Activated CD8-positive, alpha-beta T cell treated with anti-CD3 and anti-CD28 coated beads for 36 hours (primary cell): ENCODE data around the gene HHATL. TPM values are rescaled to one million over a fixed set of nuclear protein-coding genes. Genes with fewer than 3 reads are reported as not detected.

ENCODE experiments used
- ATAC-seq: fragments of 200-7000 bp; cut with Tn5 transposase; one replicate; pipeline ENCODE4 v1.10.0; 2021; ENCODE audit warnings: mild to moderate bottlenecking, moderate library complexity
- CTCF ChIA-PET: fragments of 350-600 bp; sonication (Branson Sonifier 250); formaldehyde crosslinking; loops from one replicate; lab custom pipeline; 2021; ENCODE audit warnings: antibody characterized with exemption; lab: Charles Lee
- POLR2A ChIA-PET: fragments of 350-600 bp; sonication (Branson Sonifier 250); formaldehyde crosslinking; loops from one replicate; lab custom pipeline; 2021; ENCODE audit warnings: antibody characterized with exemption; lab: Charles Lee
- DNase-seq: peaks from one replicate; pipeline ENCODE4 v3.0.0-alpha.2; 2020
- H3K27ac Mint-ChIP-seq: one replicate; pipeline ENCODE4 v1.8.0; 2021; ENCODE audit warnings: mild to moderate bottlenecking, mixed read lengths
- H3K27me3 Mint-ChIP-seq: one replicate; pipeline ENCODE4 v1.8.0; 2021; ENCODE audit warnings: mixed read lengths
- H3K36me3 Mint-ChIP-seq: one replicate; pipeline ENCODE4 v1.8.0; 2021; ENCODE audit warnings: low read depth, mixed read lengths
- H3K4me1 Mint-ChIP-seq: one replicate; pipeline ENCODE4 v1.8.0; 2021; ENCODE audit warnings: low read depth, mixed read lengths
- H3K4me3 Mint-ChIP-seq: one replicate; pipeline ENCODE4 v1.8.0; 2021; ENCODE audit warnings: mild to moderate bottlenecking, moderate library complexity, mixed read lengths
- H3K9me3 Mint-ChIP-seq: one replicate; pipeline ENCODE4 v1.8.0; 2021; ENCODE audit warnings: mixed read lengths
- intact Hi-C: fragments of 100-400 bp; cut with micrococcal nuclease; formaldehyde crosslinking; loops from one replicate; pipeline ENCODE4 v1.10.0; 2022
- total RNA-seq, 2 experiments: library from RNA; stranded (reverse); gene quantifications; one replicate each; pipeline ENCODE4 v1.2.3, GENCODE V29; 2021
- TF ChIP-seq, protein P1 (sequence below): fragments of 200-600 bp; IDR thresholded peaks from one replicate; pipeline ENCODE4 v1.8.0; 2022; ENCODE audit warnings: antibody characterized with exemption, mild to moderate bottlenecking

The HHATL gene
- total RNA-seq, 2 experiments from 2014 or later: not detected

- CTCF ChIA-PET: no interaction called here
- intact Hi-C loops: no loop called here
- Mint-ChIP-seq H3K4me1 (no peaks in the 10 kb centered on the region), H3K27ac (no peak overlapping the region), H3K9me3 (no peaks in the 10 kb centered on the region), H3K36me3 (no peaks in the 10 kb centered on the region), H3K4me3 (no peak overlapping the region), H3K27me3 (no peaks in the 10 kb centered on the region)
- ATAC-seq (no peak), DNase-seq (no peak)
- TF ChIP-seq, protein P1, sequence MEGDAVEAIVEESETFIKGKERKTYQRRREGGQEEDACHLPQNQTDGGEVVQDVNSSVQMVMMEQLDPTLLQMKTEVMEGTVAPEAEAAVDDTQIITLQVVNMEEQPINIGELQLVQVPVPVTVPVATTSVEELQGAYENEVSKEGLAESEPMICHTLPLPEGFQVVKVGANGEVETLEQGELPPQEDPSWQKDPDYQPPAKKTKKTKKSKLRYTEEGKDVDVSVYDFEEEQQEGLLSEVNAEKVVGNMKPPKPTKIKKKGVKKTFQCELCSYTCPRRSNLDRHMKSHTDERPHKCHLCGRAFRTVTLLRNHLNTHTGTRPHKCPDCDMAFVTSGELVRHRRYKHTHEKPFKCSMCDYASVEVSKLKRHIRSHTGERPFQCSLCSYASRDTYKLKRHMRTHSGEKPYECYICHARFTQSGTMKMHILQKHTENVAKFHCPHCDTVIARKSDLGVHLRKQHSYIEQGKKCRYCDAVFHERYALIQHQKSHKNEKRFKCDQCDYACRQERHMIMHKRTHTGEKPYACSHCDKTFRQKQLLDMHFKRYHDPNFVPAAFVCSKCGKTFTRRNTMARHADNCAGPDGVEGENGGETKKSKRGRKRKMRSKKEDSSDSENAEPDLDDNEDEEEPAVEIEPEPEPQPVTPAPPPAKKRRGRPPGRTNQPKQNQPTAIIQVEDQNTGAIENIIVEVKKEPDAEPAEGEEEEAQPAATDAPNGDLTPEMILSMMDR: no peak
- POLR2A ChIA-PET: no interaction called here
Measured at GRCh38 chr3:42667096-42667522, 35.5 kb downstream of the HHATL start.

- ChIA-PET POLR2A (interaction anchor here (0.6 kb wide), 1 partner anchor 11 kb away, joined by 3 read pairs; no protein-coding TSS in a partner anchor), CTCF (no interaction called here)
- Mint-ChIP-seq H3K27ac (no peak overlapping the region), H3K27me3 (no peaks in the 10 kb centered on the region), H3K4me3 (no peak overlapping the region), H3K9me3 (no peaks in the 10 kb centered on the region), H3K36me3 (no peaks in the 10 kb centered on the region), H3K4me1 (no peaks in the 10 kb centered on the region)
- TF ChIP-seq, protein P1: no peak
- DNase-seq: no peak
- intact Hi-C loops: no loop called here
- ATAC-seq: no peak
Measured at GRCh38 chr3:42666577-42666998, 36.0 kb downstream of the HHATL start.

GRCh38 chr3:42666022-42666421 lies 36.6 kb downstream of the HHATL start:
- no peak for DNase-seq
- no peak for ATAC-seq
- H3K36me3 Mint-ChIP-seq: no peaks in the 10 kb centered on the region
- no peak overlapping the region for H3K4me3 Mint-ChIP-seq
- no peaks in the 10 kb centered on the region for H3K4me1 Mint-ChIP-seq
- H3K27me3 Mint-ChIP-seq: no peaks in the 10 kb centered on the region
- intact Hi-C loops: no loop called here
- H3K27ac Mint-ChIP-seq: no peak overlapping the region
- no peaks in the 10 kb centered on the region for H3K9me3 Mint-ChIP-seq
- CTCF ChIA-PET: interaction anchor here (1.0 kb wide), 1 partner anchor 46 kb away, joined by 3 read pairs; no protein-coding TSS in a partner anchor
- POLR2A ChIA-PET: interaction anchor here (0.6 kb wide), 1 partner anchor 11 kb away, joined by 3 read pairs; no protein-coding TSS in a partner anchor
- TF ChIP-seq, protein P1: no peak

GRCh38 chr3:42665050-42665878 lies 37.3 kb downstream of the HHATL start:
- H3K9me3 Mint-ChIP-seq: no peaks in the 10 kb centered on the region
- intact Hi-C loops: no loop called here
- CTCF ChIA-PET: interaction anchor here (1.0 kb wide), 1 partner anchor 47 kb away, joined by 3 read pairs; no protein-coding TSS in a partner anchor
- POLR2A ChIA-PET: no interaction called here
- DNase-seq: no peak
- H3K27ac Mint-ChIP-seq: no peak overlapping the region
- no peaks in the 10 kb centered on the region for H3K36me3 Mint-ChIP-seq
- no peak overlapping the region for H3K4me3 Mint-ChIP-seq
- no peak for ATAC-seq
- TF ChIP-seq, protein P1: no peak
- H3K27me3 Mint-ChIP-seq: no peaks in the 10 kb centered on the region
- no peaks in the 10 kb centered on the region for H3K4me1 Mint-ChIP-seq

- Mint-ChIP-seq H3K36me3 (no peaks in the 10 kb centered on the region), H3K9me3 (no peaks in the 10 kb centered on the region), H3K4me3 (no peak overlapping the region), H3K27ac (no peak overlapping the region), H3K27me3 (no peaks in the 10 kb centered on the region), H3K4me1 (no peaks in the 10 kb centered on the region)
- ATAC-seq (no peak), DNase-seq (no peak)
- ChIA-PET CTCF (no interaction called here), POLR2A (no interaction called here)
- intact Hi-C loops: no loop called here
- TF ChIP-seq, protein P1: no peak
Measured at GRCh38 chr3:42664438-42664803, 38.2 kb downstream of the HHATL start.
